Fibroblast of lung (primary cell): Measurements from ENCODE around the gene ALOX12B. TPM values are rescaled to one million over a fixed set of nuclear protein-coding genes. Genes with fewer than 3 reads are reported as not detected.

Experiments used
- DNase-seq, 2 donors: peaks; one replicate each; pipeline versions ENCODE4 v3.0.0 to v3.0.0-alpha.2; 2010; ENCODE audit warnings: low read depth in 2 of 2
- H2AFZ ChIP-seq: 2 replicates; pipeline ENCODE4 v1.5.1; 2012; ENCODE audit warnings: low read length, control low read depth, inconsistent platforms
- H3K27ac ChIP-seq: 2 replicates; pipeline ENCODE4 v1.5.1; 2011; ENCODE audit warnings: low read length, control low read depth; ENCODE audit not compliant: insufficient read depth
- H3K27me3 ChIP-seq: 2 replicates; pipeline ENCODE4 v1.5.1; 2011; ENCODE audit warnings: mild to moderate bottlenecking, low read length; ENCODE audit not compliant: control insufficient read depth, insufficient read depth
- H3K36me3 ChIP-seq: 2 replicates; pipeline ENCODE4 v1.5.1; 2011; ENCODE audit warnings: low read length; ENCODE audit not compliant: control insufficient read depth, insufficient read depth
- H3K4me1 ChIP-seq: 2 replicates; pipeline ENCODE4 v1.5.1; 2011; ENCODE audit warnings: low read length; ENCODE audit not compliant: control insufficient read depth, insufficient read depth; ENCODE audit errors: extremely low read depth
- H3K4me2 ChIP-seq: 2 replicates; pipeline ENCODE4 v1.5.1; 2011; ENCODE audit warnings: low read length, control low read depth; ENCODE audit not compliant: insufficient read depth; ENCODE audit errors: extremely low read depth
- H3K4me3 ChIP-seq, 4 experiments: fragments of 200-600 bp in 1 of 4; sonication (generic) in 1 of 4; replicated peaks in 1 of 4; 2 replicates each; pipeline ENCODE4 v1.5.1; 2011 to 2016; ENCODE audit warnings: low read length in 4 of 4, low read depth in 3 of 4, mild to moderate bottlenecking in 3 of 4, control low read depth in 2 of 4, inconsistent platforms in 1 of 4, mixed read lengths in 1 of 4; ENCODE audit not compliant: insufficient read depth in 1 of 4; ENCODE audit errors: control extremely low read depth in 1 of 4
- H3K79me2 ChIP-seq: 2 replicates; pipeline ENCODE4 v1.5.1; 2012; ENCODE audit warnings: mild to moderate bottlenecking, low read length, inconsistent platforms; ENCODE audit not compliant: control insufficient read depth, insufficient read depth
- H3K9ac ChIP-seq: 2 replicates; pipeline ENCODE4 v1.5.1; 2011; ENCODE audit warnings: mild to moderate bottlenecking, low read length, control low read depth; ENCODE audit not compliant: insufficient read depth
- H3K9me3 ChIP-seq: 2 replicates; pipeline ENCODE4 v1.5.1; 2012; ENCODE audit warnings: low read depth, low read length; ENCODE audit not compliant: control insufficient read depth, insufficient read depth
- H4K20me1 ChIP-seq: 2 replicates; pipeline ENCODE4 v1.5.1; 2011; ENCODE audit warnings: low read length; ENCODE audit not compliant: control insufficient read depth, insufficient read depth; ENCODE audit errors: extremely low read depth
- CTCF ChIP-seq, 2 donors: IDR thresholded peaks in 1 of 2; conservative IDR thresholded peaks in 1 of 2; 1 replicate in 1 of 2; 2 replicates in 1 of 2; pipeline ENCODE4 v1.5.1; 2011 to 2012; ENCODE audit warnings: low read length in 2 of 2, control low read depth in 1 of 2, inconsistent platforms in 1 of 2, low read depth in 1 of 2, mild to moderate bottlenecking in 1 of 2
- EZH2 ChIP-seq: IDR thresholded peaks from 2 replicates; pipeline ENCODE4 v1.5.1; 2012; ENCODE audit warnings: low read length, control low read depth, mild to moderate bottlenecking; ENCODE audit errors: missing control alignments
- polyA plus RNA-seq, 2 donors: library from polyadenylated mRNA; depleted of rRNA in 1 of 2; stranded (reverse) in 1 of 2; unstranded in 1 of 2; fragments of >200 nt; gene quantifications; 2 replicates each; pipeline ENCODE4 v1.2.1, GENCODE V29; 2011 to 2012; ENCODE audit warnings: missing spikeins in 1 of 2
- total RNA-seq: library from RNA; depleted of rRNA; stranded (reverse); fragments of >200 nt; gene quantifications from 2 replicates; pipeline ENCODE4 v1.2.1, GENCODE V29; 2014

ALOX12B gene
- total and polyA plus RNA-seq, 2 donors (not counting 1 experiment from before 2014, with no cell fraction given) = not detected

DNA sequence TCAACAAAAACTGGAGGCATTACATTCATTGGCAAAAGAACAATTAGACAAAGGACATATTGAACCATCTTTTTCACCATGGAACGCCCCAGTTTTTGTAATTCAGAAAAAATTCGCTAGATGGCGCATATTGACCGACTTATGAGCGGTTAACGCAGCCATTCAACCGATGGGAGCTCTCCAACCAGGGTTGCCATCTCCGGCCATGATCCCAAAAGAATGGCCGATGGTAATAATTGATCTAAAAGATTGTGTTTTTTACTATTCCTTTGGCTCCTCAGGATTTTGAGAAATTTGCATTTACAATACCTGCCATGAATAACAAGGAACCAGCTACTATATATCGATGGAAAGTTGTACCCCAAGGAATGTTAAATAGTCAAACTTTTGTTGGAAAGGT, 27.2 kb downstream of the ALOX12B start:
- H3K79me2 ChIP-seq = no peaks in the 10 kb centered on the region
- no peak overlapping the region for H3K4me3 ChIP-seq
- no peaks in the 10 kb centered on the region for H3K36me3 ChIP-seq
- H2AFZ ChIP-seq = no peak overlapping the region
- TF ChIP-seq EZH2 = no peak
- peak; percentile 61 to 62 for TF ChIP-seq CTCF (conservative IDR thresholded peaks at IDR 0.05 in 1 of 2, IDR thresholded peaks at IDR 0.05 in 1 of 2; ENCODE audit: low read depth in 1 of 2, low read length in 2 of 2)
- H3K4me2 ChIP-seq = no peak overlapping the region
- peaks cover 56% of the 10 kb centered on the region for H3K27me3 ChIP-seq
- DNase-seq = peak; percentile 47 to 74
- H3K4me1 ChIP-seq = no peaks in the 10 kb centered on the region
- no peak overlapping the region for H3K27ac ChIP-seq
- H3K9ac ChIP-seq = no peak overlapping the region
- H4K20me1 ChIP-seq = no peaks in the 10 kb centered on the region
- H3K9me3 ChIP-seq = no peaks in the 10 kb centered on the region

DNA sequence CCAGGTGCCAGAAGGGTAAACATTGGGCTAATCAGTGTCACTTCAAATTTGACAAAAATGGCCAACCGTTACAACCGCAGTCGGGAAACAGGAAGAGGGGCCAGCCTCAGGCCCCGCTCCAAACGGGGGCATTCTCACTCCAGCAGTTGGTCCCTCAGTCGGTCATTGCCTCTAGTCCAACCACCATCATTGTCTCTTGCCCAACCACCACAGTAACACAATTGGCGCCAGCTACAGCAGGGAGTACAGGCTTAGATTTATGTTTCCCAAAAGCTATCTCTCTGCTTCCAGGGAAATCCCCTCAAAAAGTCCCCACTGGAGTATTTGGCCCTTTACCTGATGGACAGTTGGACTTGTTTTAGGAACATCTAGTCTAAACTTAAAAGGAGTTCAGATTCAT, 28.4 kb downstream of the ALOX12B start:
- TF ChIP-seq CTCF (conservative IDR thresholded peaks at IDR 0.05 in 1 of 2, IDR thresholded peaks at IDR 0.05 in 1 of 2; ENCODE audit: low read depth in 1 of 2, low read length in 2 of 2) = peak in 1 of 2 donors; percentile 0
- TF ChIP-seq EZH2 = no peak
- Histone ChIP-seq H3K27me3 (peaks cover 50% of the 10 kb centered on the region), H3K9me3 (no peaks in the 10 kb centered on the region), H4K20me1 (no peaks in the 10 kb centered on the region), H3K79me2 (no peaks in the 10 kb centered on the region), H3K36me3 (no peaks in the 10 kb centered on the region), H3K4me3 (no peak overlapping the region), H3K9ac (no peak overlapping the region), H3K27ac (no peak overlapping the region), H3K4me1 (no peaks in the 10 kb centered on the region), H2AFZ (no peak overlapping the region), H3K4me2 (no peak overlapping the region)
- no peak for DNase-seq

- H3K27ac ChIP-seq = no peak overlapping the region
- no peak overlapping the region for H3K4me3 ChIP-seq
- no peak overlapping the region for H3K9ac ChIP-seq
- no peaks in the 10 kb centered on the region for H4K20me1 ChIP-seq
- peak; percentile 67 to 84 for DNase-seq
- H3K9me3 ChIP-seq = no peaks in the 10 kb centered on the region
- no peaks in the 10 kb centered on the region for H3K36me3 ChIP-seq
- H2AFZ ChIP-seq = no peak overlapping the region
- peaks cover 40% of the 10 kb centered on the region for H3K27me3 ChIP-seq
- no peaks in the 10 kb centered on the region for H3K4me1 ChIP-seq
- TF ChIP-seq CTCF (conservative IDR thresholded peaks at IDR 0.05 in 1 of 2, IDR thresholded peaks at IDR 0.05 in 1 of 2; ENCODE audit: low read depth in 1 of 2, low read length in 2 of 2) = peak; percentile 62 to 82
- TF ChIP-seq EZH2 = no peak
- no peaks in the 10 kb centered on the region for H3K79me2 ChIP-seq
- H3K4me2 ChIP-seq = peak overlapping the region; percentile 57
Observed at GRCh38 chr17:8057691-8058114, 29.8 kb downstream of the ALOX12B start.
